HG03064 (cell line): Measurements from ENCODE around the gene ZBTB5.
A peak's percentile ranks its signal among the peaks of the same experiment; 100 is the strongest.
"Not testable (repeated sequence)": the region's sequence is repeated elsewhere in the genome, so short reads cannot be mapped to it uniquely, and the experiment has no call there.

ENCODE experiments used
- ATAC-seq: cut with Tn5 transposase; IDR thresholded peaks from one replicate; pipeline ENCODE4 v1.9.1; 2021; ENCODE audit warnings: low read depth; ENCODE audit not compliant: unreplicated experiment

The ZBTB5 gene

DNA sequence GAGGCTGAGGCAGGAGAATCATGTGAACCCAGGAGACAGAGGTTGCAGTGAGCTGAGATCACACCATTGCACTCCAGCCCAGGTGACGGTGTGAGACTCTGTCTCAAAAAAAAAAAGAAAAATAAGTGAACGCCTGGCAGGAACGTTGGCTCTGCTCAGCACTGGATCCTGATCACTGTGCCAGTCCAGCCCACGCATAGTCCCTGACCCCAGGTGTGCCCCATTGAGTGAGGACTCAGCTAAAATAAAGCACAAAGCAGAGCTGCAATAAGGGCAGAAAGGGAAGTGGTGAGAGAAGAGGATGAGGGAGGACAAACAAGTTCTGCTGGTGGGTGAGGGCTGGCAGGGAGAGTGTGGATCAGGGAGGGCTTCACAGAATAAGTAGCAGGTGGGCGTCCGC, 38.4 kb downstream of the ZBTB5 start:
- no peak for ATAC-seq

DNA sequence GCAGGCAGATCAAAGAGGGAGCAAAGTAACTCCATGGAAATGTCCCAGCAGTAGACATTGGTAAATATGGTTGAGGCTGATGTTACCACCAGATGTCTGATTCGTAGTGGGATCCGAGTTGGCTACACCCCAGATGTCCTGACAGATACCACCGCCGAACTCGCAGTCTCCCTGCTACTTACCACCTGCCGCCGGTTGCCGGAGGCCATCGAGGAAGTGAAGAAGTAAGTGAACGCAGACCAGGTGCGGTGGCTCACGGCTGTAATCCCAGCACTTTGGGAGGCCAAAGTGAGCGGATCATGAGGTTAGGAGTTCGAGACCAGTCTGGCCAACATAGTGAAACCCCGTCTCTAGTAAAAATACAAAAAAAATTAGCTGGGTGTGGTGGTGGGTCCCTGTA, 38.8 kb downstream of the ZBTB5 start:
- ATAC-seq, result not testable (repeated sequence)

DNA sequence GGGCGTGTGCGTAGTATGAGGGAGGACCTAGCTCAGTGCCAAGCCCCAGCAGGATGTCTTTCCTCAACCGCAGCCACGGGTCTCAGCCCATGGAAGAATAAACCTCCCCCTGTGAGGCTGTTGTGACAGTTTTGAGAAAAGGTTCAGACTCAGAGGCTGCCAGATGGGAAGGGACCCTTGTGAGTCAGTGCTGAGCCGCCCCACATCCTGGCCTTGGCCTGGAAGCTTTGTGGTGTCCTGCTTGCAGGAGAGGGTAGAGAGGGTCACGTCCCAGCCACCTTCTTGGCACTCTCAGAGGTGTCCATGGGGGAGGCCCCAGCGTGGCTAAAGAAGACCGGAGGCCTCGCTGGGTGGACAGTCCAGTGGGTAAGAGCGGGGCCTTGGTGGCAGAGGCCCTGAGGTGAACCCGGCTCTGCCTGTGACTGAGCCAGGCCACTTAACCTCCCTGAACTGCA, 39.9 kb downstream of the ZBTB5 start:
- ATAC-seq, result no peak

DNA sequence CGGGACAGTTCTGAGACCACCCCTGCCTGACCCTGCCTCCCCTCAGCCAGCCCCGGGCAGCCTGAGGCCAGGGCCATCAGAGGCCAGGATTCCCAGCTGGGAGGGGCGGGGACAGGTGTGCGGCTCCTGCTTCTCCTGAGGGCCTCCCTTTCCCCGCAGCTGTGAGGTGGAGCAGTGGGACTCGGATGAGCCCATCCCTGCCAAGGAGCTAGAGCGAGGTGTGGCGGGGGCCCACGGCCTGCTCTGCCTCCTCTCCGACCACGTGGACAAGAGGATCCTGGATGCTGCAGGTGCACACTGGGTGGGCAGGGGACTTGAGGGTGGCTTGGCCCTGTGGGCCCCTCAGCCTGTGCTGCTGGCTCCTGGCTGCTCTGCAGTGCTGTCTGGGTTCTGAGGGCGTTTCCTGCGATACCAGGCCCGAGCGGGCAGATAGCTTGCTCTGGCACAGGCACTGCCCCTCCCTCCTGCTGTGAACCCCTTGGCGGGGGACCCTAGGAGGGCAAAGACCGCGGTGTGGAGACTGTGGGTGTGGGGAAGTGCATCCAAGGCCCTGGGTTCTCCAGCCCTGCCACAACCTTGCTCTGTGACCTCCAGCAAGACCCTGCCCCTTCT, 40.5 kb downstream of the ZBTB5 start:
- ATAC-seq, result no peak

DNA sequence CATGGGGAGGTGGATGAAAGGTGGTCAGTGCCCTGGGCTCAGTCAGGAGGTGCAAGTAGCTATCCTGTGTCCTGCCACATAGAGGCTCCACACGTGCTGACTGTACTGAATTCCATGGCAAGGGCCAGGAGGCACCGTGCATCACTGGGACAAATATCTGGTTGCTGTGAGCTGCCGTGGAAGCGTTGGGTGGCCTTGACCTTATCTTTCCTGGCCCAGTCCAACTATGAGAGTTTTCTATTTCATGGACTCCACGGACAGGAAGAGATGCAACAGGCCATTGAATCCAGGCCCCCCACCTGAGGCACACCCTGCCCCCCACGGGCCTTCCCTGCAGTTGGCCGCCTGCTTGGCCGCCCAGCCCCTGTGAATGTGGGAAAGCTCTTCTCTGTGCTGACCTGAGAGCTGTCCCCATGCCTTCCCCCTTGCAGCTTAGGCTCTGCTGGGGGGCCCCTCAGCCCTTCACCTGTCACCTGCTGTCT, 41.0 kb downstream of the ZBTB5 start:
- ATAC-seq, result no peak

DNA sequence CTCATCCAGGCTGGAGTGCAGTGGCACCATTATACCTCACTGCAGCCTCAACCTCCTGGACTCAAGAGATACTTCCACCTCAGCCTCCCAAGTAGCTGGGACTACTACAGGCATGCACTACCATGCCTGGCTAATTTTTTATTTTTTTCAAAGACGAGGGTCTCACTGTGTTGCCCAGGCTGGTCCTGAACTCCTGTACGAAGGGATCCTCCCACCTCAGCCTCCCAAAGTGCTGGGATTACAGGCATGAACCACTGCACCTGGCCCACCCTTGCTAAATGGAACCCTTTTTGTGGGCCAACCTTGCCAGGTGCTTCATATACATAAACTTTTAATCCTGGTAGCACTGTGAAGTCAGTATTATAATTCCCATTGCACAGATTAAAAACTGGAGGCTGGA, 41.7 kb downstream of the ZBTB5 start:
- ATAC-seq, result no peak

DNA sequence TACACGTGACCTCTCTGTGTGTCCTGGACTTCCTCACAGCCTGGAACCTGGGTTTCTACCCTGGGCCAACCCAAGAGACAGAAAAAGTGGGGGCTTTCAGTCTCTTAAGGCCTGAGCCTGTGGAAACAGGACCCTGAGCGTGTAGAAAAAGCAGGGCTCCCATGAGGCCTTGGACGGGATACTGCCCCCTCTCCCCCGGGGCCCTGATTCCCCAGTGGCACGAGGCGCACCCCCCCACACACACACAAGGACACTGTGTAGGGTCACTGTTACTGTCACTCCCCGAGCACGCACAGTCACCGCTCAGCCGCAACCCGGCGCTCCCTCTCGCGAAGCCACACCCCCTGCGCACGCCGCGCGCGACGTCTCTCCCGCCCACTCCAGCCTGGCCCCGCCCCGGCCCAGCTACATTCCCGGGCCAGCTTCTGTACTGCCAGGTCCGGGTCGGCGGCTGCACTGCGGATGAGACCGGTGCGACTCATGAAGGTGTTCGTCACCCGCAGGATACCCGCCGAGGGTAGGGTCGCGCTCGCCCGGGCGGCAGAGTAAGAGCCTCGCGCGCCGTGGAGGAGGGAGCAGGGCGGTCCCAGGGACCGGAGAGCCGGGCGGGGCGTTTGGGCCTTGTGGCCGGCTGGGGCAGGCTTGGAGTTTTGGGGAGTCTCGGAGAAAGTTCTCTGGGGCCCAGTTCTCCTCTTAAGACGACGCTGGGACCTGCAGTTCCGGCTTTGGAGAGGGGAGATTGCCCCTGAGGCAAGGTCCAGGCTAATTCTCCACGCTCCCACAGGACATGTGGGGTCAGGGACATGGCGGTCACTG, 42.8 kb downstream of the ZBTB5 start, which contains the start of gene GRHPR:
Gene GRHPR, plus strand, starts transcription at position 408 of the 816 bp plus-strand sequence. Its CDS starts 55 bp downstream, at position 463.
- ATAC-seq, result peak; percentile 84

DNA sequence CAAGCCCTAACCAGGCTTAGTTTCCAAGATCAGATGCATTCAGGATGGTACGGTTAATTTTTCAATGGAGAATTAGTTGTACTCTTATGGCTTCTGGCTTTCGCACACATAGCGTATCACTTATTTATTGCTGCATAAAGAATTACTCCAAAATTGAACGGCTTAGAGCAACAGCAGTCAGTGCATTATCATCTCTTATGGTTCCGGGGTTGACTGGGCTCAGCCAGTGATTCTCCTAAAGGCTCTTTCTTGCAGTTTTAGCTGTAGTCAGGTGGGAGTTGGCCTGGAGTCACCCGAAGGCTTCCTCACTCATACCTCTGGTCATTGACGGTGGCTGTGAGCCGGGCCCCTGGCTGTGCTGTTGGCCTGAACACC, 43.3 kb downstream of the ZBTB5 start:
- ATAC-seq, result peak; percentile 14

DNA sequence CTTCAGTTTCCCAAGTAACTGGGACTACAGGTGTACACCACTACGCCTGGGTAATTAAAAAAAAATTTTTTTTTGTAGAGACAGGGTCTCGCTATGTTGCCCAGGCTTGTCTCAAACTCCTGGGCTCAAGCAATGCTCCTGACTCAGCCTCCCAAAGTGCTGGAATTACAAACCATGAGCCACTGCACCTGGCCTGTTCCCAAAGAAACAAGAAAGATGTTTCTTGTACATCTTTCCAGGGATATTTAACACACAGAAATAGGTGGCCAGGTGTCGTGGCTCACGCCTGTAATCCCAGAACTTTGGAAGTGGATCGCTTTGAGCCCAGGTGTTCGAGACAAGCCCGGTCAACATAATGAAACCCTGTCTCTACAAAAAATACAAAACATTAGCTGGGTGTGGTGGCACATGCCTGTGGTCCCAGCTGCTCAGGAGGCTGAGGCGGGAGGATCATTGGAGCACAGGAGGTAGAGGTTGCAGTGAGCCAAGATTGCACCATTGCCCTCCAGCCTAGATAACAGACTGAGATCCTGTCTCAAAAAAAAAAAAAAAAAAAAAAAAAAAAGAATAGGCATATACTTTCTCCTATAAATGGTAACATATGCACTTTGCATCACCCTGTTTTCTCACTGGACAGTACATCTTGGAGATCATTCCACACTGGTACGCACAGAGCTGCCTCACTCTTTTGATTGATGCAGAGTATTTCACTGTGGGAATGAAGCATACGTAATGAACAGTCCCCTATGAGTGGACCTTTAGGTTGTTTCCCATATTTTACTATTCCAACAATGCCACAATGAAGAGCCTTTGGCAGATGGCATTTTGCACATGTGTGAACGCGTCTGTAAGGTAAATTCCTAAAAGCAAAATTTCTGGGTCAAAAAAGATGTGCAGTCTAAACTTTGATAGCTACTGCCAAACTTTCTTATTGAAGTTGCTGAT, 44.7 kb downstream of the ZBTB5 start:
- no peak for ATAC-seq

DNA sequence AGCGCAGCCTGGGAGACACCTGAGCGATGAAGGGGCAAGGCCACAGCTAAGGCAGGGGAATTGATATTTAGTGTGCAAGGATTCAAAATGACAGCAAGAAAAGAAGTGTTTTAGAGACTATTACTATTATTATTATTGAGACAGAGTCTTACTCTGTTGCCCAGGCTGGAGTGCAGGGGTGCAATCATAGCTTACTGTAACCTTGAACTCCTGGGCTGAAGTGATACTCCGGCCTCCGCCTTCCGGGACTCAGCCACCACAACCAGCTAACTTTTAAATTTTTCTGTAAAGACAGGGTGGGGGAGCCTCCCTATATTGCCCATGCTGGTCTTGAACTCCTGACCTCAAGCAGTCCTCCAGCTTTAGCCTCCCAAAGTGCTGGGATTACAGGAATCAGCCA, 46.0 kb downstream of the ZBTB5 start:
- ATAC-seq, result no peak

DNA sequence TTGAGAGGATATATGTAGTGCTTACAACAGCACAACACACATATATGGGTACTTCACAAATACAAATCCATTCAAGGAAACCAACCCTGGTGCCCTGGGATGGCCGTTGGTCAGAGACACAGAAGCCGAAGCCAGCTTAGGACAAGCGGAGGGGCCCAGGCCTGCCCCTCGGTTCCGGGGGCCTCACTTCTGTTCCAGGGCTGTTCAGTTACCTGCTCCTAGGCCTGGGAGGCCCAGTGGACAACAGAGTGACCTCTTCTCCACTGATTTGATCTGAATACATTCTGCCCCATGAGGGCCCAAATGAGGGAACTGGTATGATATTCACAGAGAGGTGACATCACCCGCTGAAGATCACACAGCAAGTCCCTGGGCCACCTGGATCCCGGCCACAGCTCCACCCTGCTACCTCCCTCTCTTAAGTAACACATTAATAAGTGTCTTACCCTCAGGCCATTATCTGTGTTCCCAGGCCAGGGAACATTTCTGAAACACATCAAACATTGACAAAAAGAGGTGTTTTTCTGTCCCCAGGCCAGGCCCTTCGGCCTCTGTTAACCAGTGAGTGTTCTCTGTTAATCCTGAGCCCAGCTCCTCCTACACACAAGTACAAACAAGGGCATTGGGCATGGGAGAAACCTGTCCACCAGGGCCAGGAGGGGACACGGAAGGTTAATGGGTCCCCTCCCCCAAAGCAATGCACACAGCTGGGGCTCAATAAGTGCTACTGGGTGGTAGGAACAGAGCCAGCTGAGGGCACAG, 47.2 kb downstream of the ZBTB5 start:
- no peak for ATAC-seq

DNA sequence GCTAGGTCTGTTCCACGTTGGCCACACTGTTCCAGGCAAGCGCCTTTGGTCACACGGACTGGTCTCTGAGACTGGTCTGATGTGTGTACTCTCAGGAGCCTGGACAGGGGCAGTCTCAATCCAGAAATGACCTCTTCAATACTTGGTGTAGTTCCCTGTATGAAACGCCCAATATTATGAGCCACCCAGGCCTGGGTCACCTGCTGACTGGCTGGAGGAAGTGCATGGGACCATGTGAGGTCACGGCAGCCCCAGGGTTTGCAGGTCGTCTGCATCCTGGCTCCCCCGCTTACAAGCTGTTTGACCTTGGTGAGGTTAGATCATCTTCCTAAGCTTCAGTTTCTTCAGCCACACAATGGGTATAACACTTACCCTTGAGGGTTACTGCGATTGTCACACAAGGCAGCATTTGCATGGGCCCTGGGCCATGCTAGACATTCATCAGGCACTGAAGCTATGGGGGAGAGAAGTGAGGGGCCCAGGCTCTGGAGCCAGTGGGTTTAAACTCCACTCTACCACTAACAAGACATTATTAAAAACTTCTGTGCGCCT, 47.9 kb downstream of the ZBTB5 start:
- ATAC-seq, result no peak

DNA sequence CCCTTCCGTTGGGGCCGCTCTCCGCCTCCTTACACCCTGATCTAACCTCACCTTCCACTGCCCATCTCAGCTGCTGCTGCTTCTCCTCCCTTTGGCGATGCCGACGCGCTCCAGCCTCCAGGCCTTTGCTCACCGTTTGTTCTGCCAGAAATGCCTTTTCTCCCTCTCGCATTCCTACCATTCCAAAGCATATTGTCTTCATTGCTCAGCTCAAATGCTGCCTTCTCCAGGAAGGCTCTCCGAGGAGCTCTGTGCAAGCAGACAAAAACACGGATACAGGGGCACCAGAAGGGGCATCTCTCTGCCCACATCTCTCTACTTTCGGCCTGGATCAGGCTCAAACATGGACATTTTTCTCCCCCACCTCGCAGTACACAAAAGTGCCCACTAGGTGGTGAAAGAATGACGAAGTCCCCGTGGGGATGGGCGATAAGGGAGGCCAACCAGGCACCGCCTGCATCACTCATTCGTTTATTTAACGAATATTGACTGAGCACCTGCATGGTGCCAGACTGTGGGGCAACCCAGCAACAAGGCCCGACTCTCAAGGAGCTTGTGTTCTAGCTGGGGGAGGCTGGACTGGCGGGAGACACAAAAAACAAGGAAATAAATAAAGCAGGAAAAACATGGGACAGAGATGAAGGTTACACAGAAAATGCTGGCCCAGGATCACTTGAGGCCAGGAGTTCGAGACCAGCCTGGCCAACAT, 50.1 kb downstream of the ZBTB5 start:
- no peak for ATAC-seq

DNA sequence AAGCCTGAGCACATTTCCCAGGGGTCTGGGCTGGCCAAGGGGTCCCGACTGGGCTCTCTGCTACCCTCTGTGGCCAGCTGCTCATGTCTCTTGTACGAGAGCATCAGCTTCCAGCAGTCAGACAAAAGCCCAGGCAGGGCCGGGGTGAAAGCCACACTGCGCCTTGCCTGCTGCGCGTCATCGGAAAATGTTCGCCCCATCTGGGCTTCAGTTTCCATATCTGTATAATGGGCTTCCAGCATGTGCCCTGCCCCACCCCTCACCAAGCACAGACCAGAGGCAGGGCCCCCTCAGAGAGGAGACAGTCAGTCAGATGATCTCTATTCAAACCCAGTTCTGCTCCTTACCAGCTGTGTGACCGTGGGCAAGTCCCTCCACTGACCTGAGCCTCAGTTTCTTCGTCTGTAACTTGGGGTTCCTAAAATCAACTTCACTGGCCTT, 50.7 kb downstream of the ZBTB5 start:
- no peak for ATAC-seq

DNA sequence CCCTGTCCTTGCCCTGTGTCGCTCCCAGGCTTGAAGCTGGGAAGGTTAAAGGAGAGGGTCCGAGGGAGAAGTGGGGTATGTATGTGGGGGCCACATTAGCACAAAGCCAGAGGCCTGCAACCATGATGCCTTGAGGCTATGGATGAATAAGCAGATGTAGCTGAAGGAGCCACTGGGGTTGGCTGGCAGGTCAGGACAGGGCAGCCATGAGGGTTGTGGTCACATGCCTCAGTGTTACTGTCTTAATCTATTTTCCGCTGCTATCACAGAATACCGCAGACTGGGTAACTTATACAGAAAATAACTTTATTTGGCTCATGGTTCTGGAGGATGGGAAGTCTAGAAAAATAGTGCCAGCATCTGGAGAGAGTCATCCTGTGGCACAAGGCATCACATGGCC, 51.9 kb downstream of the ZBTB5 start:
- no peak for ATAC-seq

DNA sequence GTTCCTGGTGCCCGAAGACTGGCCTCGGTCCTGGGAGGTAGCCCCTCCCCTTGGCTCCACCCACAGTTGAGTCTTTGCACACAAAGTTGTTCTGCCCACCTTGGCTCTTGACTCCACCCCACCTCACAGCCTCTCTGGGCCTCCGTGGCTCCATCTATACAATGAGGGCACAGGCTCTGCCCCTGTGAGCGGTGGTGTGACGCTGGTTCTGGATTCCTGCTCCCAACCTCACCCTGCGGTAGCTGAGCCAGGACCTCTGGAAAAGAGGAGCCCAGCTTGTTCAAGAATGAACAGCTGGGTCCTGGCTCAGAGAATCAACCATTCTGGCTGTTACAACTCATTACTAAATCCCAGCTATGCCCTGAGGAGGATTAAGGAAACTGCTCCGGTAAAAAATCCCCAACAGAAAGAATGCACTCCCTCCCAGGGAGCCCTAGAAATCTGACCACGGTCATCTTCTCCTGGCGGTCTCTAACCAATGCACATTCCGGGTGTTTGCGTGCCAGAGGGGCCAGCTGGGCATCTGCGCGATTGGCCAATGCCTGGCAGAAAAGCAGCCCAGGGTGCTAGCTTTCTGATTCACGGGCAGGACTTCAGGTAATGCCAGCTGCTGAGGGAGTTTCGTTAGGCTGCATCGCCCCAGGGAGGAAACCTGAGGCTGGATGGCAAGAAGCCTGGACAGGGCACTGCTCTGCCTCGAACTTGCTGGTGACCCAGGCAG, 52.7 kb downstream of the ZBTB5 start:
- no peak for ATAC-seq

DNA sequence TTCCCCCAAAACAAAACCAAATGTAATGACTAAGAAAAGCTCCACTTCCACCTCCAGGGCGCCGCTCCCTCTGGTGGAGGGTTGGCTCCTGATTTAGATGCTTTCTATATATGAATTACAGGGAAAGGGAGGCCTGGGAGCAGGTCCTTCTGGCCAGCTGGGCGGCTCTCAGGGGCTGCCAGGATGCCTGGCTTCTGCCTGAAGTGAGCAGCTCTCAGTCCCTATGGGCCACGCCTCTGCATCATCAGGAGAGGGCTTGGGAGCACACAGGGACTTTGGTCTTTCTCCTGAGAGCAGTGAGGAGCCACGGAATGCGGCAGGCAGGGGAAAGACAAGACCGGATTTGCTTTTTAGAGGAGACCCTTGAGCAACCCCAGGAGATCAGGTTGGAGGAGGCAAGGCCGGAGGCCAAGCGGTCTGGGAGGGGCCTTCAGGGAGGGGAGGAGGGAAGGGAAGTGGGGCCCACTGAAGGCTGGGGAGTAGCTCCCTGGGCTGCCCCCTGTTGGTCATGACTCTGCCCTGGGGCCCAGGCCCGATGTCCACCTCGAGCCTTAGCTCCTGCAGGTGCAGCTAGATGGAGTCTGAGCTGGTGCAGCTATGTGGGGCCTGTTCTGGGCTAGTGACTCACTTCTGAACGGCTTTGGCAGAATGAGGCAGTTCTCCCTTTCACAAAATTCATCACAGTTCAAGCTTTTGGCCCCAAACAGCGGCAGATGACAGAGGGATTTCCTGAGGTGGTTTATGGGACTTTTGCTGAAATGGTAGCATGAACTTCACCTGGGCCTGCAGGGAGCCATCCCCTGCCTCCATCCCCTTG, 54.1 kb downstream of the ZBTB5 start:
- peak; percentile 26 for ATAC-seq
